ENCODE results near the gene PAQR5. TPM values are rescaled to one million over a fixed set of nuclear protein-coding genes. Genes with fewer than 3 reads are reported as not detected.

Gene PAQR5
- total and polyA plus RNA-seq, 9 of the 15 experiments (the other 6 are each of a cell fraction or from before 2014, with no cell fraction given): 0.04 to 0.08 TPM; not detected in 7

GRCh38 chr15:69407719-69408400, 109.1 kb downstream of the PAQR5 start (continued):
- TF ChIP-seq, protein P1, sequence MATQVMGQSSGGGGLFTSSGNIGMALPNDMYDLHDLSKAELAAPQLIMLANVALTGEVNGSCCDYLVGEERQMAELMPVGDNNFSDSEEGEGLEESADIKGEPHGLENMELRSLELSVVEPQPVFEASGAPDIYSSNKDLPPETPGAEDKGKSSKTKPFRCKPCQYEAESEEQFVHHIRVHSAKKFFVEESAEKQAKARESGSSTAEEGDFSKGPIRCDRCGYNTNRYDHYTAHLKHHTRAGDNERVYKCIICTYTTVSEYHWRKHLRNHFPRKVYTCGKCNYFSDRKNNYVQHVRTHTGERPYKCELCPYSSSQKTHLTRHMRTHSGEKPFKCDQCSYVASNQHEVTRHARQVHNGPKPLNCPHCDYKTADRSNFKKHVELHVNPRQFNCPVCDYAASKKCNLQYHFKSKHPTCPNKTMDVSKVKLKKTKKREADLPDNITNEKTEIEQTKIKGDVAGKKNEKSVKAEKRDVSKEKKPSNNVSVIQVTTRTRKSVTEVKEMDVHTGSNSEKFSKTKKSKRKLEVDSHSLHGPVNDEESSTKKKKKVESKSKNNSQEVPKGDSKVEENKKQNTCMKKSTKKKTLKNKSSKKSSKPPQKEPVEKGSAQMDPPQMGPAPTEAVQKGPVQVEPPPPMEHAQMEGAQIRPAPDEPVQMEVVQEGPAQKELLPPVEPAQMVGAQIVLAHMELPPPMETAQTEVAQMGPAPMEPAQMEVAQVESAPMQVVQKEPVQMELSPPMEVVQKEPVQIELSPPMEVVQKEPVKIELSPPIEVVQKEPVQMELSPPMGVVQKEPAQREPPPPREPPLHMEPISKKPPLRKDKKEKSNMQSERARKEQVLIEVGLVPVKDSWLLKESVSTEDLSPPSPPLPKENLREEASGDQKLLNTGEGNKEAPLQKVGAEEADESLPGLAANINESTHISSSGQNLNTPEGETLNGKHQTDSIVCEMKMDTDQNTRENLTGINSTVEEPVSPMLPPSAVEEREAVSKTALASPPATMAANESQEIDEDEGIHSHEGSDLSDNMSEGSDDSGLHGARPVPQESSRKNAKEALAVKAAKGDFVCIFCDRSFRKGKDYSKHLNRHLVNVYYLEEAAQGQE (IDR thresholded peaks at IDR 0.05; ENCODE audit: borderline replicate concordance): no peak
- TF ChIP-seq, protein P1 (CRISPR knock-in tag; IDR thresholded peaks at IDR 0.05; ENCODE audit: low read depth): no peak
- TF ChIP-seq FOXP1 (CRISPR knock-in tag; IDR thresholded peaks at IDR 0.05): no peak
- TF ChIP-seq SIN3A (IDR thresholded peaks at IDR 0.05; ENCODE audit: borderline replicate concordance in 2 of 2, control insufficient read depth in 1 of 2, low read depth in 2 of 2, low read length in 2 of 2): no peak
- TF ChIP-seq RB1 (IDR thresholded peaks at IDR 0.05; ENCODE audit: low read depth): no peak
- no peak for TF ChIP-seq FOSL1 (tag; conservative IDR thresholded peaks at IDR 0.05)
- TF ChIP-seq, protein P2, sequence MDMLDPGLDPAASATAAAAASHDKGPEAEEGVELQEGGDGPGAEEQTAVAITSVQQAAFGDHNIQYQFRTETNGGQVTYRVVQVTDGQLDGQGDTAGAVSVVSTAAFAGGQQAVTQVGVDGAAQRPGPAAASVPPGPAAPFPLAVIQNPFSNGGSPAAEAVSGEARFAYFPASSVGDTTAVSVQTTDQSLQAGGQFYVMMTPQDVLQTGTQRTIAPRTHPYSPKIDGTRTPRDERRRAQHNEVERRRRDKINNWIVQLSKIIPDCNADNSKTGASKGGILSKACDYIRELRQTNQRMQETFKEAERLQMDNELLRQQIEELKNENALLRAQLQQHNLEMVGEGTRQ (CRISPR knock-in tag; IDR thresholded peaks at IDR 0.05): no peak
- no peak for TF ChIP-seq TAF15 (IDR thresholded peaks at IDR 0.05; ENCODE audit: low read depth, low read length)
- TF ChIP-seq, protein P3, sequence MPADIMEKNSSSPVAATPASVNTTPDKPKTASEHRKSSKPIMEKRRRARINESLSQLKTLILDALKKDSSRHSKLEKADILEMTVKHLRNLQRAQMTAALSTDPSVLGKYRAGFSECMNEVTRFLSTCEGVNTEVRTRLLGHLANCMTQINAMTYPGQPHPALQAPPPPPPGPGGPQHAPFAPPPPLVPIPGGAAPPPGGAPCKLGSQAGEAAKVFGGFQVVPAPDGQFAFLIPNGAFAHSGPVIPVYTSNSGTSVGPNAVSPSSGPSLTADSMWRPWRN (IDR thresholded peaks at IDR 0.05; ENCODE audit: low read depth): no peak
- TF ChIP-seq BCOR (IDR thresholded peaks at IDR 0.05): no peak
- no peak for TF ChIP-seq MAFG (tag; conservative IDR thresholded peaks at IDR 0.05)
- TF ChIP-seq, protein P4, sequence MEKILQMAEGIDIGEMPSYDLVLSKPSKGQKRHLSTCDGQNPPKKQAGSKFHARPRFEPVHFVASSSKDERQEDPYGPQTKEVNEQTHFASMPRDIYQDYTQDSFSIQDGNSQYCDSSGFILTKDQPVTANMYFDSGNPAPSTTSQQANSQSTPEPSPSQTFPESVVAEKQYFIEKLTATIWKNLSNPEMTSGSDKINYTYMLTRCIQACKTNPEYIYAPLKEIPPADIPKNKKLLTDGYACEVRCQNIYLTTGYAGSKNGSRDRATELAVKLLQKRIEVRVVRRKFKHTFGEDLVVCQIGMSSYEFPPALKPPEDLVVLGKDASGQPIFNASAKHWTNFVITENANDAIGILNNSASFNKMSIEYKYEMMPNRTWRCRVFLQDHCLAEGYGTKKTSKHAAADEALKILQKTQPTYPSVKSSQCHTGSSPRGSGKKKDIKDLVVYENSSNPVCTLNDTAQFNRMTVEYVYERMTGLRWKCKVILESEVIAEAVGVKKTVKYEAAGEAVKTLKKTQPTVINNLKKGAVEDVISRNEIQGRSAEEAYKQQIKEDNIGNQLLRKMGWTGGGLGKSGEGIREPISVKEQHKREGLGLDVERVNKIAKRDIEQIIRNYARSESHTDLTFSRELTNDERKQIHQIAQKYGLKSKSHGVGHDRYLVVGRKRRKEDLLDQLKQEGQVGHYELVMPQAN (IDR thresholded peaks at IDR 0.05; ENCODE audit: borderline replicate concordance): no peak
- TF ChIP-seq TAF7 (tag; IDR thresholded peaks at IDR 0.05): no peak
